K562 (cell line): Measurements from ENCODE around the gene PRXL2A. TPM values are rescaled to one million over a fixed set of nuclear protein-coding genes. Genes with fewer than 3 reads are reported as not detected.

Experiments
- ARNT ChIP-seq, 2 experiments: fragments of 450-650 bp; IDR thresholded peaks; 2 replicates each; pipeline ENCODE4 v1.6.1; 2016; ENCODE audit warnings: mild to moderate bottlenecking in 1 of 2
- CBFA2T3 ChIP-seq: fragments of 450-650 bp; IDR thresholded peaks from 2 replicates; pipeline ENCODE4 v1.6.1; 2017
- CBX3 ChIP-seq, 2 experiments: IDR thresholded peaks; 1 replicate in 1 of 2; 2 replicates in 1 of 2; pipeline ENCODE4 v1.6.1; 2012; ENCODE audit warnings: inconsistent platforms in 2 of 2, low read length in 2 of 2, borderline replicate concordance in 1 of 2, control low read depth in 1 of 2
- HMG20A ChIP-seq: fragments of 450-650 bp; formaldehyde crosslinking; conservative IDR thresholded peaks from 2 replicates; pipeline ENCODE4 v1.4.0; 2020; ENCODE audit warnings: mild to moderate bottlenecking, mixed read lengths
- JUNB ChIP-seq: fragments of 450-650 bp; formaldehyde crosslinking; conservative IDR thresholded peaks from 2 replicates; pipeline ENCODE4 v1.4.0; 2020; ENCODE audit warnings: mild to moderate bottlenecking
- NCOA6 ChIP-seq: fragments of 450-650 bp; IDR thresholded peaks from 2 replicates; pipeline ENCODE4 v1.6.1; 2017; ENCODE audit warnings: mild to moderate bottlenecking
- PBX2 ChIP-seq, 2 experiments: IDR thresholded peaks in 1 of 2; conservative IDR thresholded peaks in 1 of 2; 2 replicates each; pipeline ENCODE4 v1.6.1; 2016; ENCODE audit warnings: low read depth in 2 of 2, mild to moderate bottlenecking in 1 of 2, missing compliant biosample characterization in 1 of 2, missing genetic modification characterization in 1 of 2, moderate library complexity in 1 of 2
- POLR3A ChIP-seq: IDR thresholded peaks from 2 replicates; pipeline ENCODE4 v1.6.1; 2011; ENCODE audit warnings: borderline replicate concordance, mild to moderate bottlenecking, moderate library complexity; ENCODE audit not compliant: insufficient read length, insufficient read depth; ENCODE audit errors: extremely low read depth
- SAFB ChIP-seq: fragments of 200-400 bp; formaldehyde crosslinking; IDR thresholded peaks from 2 replicates; pipeline ENCODE4 v1.6.1; 2017; ENCODE audit warnings: low read depth, low read length, borderline replicate concordance
- SIX5 ChIP-seq, 2 experiments: IDR thresholded peaks; 2 replicates each; pipeline ENCODE4 v1.6.1; 2011; ENCODE audit warnings: low read length in 2 of 2, borderline replicate concordance in 1 of 2, low read depth in 1 of 2, mild to moderate bottlenecking in 1 of 2, moderate library complexity in 1 of 2; ENCODE audit not compliant: insufficient read depth in 1 of 2
- TOE1 ChIP-seq, 2 experiments: fragments of 450-650 bp in 1 of 2; sonication (generic) in 1 of 2; formaldehyde crosslinking in 1 of 2; IDR thresholded peaks; 2 replicates each; pipeline versions ENCODE4 v1.7.1 to v1.8.0; 2016 to 2022; ENCODE audit warnings: borderline replicate concordance in 2 of 2, mild to moderate bottlenecking in 2 of 2, antibody characterized with exemption in 1 of 2, inconsistent platforms in 1 of 2, low read depth in 1 of 2, missing genetic modification reagents in 1 of 2, moderate library complexity in 1 of 2
- ZNF133 ChIP-seq: fragments of 250-450 bp; sonication (Bioruptor Pico); IDR thresholded peaks from 2 replicates; pipeline ENCODE4 v1.4.0; 2020; ENCODE audit warnings: mild to moderate bottlenecking
- ZNF212 ChIP-seq: fragments of 450-650 bp; formaldehyde crosslinking; IDR thresholded peaks from 2 replicates; pipeline ENCODE4 v1.4.0; 2020; ENCODE audit warnings: mild to moderate bottlenecking
- ZNF274 ChIP-seq: IDR thresholded peaks from 2 replicates; pipeline ENCODE4 v1.6.1; 2011; ENCODE audit warnings: low read depth, mild to moderate bottlenecking, low read length, moderate library complexity, borderline replicate concordance
- polyA plus RNA-seq, 8 experiments: library from polyadenylated mRNA; depleted of rRNA in 4 of 8; stranded (reverse) in 5 of 8; unstranded in 3 of 8; fragments of >200 nt; fragmentation: Nextera tagmentation in 2 of 8; fragmentation: Illumina TruSeq in 1 of 8; extraction: Ambion mirVana in 2 of 8; extraction: Trizol in 1 of 8; gene quantifications; 2 replicates each; pipeline versions ENCODE4 v1.2.1 to v1.2.3, GENCODE V29; 2011 to 2014; ENCODE audit warnings: inconsistent platforms in 1 of 8, missing spikeins in 1 of 8
- total RNA-seq, 7 experiments: library from RNA; depleted of rRNA in 6 of 7; stranded (reverse); fragments of >200 nt in 6 of 7; fragmentation: Illumina TruSeq in 2 of 7; extraction: Trizol in 2 of 7; gene quantifications; 2 replicates each; pipeline versions ENCODE4 v1.2.1 to v1.2.3, GENCODE V29; 2011 to 2021; ENCODE audit warnings: low replicate concordance in 1 of 7
- TF ChIP-seq, protein P1 (sequence below): fragments of 250-450 bp; sonication (Bioruptor Pico); IDR thresholded peaks from 2 replicates; pipeline ENCODE4 v1.4.0; 2020; ENCODE audit warnings: mild to moderate bottlenecking, moderate library complexity
- TF ChIP-seq, protein P2 (sequence below): fragments of 450-650 bp; IDR thresholded peaks from one replicate; pipeline ENCODE4 v1.6.1; 2018; ENCODE audit warnings: mild to moderate bottlenecking, moderate library complexity; ENCODE audit not compliant: partially characterized antibody
- TF ChIP-seq, protein P3 (sequence below): sonication (generic); formaldehyde crosslinking; IDR thresholded peaks from 2 replicates; pipeline ENCODE4 v1.8.1; 2022; ENCODE audit warnings: missing genetic modification reagents

The PRXL2A gene
- total and polyA plus RNA-seq, 9 of the 15 experiments (the other 6 are each of a cell fraction or from before 2014, with no cell fraction given) = 0.14 to 1.2 (median 0.75) TPM

DNA sequence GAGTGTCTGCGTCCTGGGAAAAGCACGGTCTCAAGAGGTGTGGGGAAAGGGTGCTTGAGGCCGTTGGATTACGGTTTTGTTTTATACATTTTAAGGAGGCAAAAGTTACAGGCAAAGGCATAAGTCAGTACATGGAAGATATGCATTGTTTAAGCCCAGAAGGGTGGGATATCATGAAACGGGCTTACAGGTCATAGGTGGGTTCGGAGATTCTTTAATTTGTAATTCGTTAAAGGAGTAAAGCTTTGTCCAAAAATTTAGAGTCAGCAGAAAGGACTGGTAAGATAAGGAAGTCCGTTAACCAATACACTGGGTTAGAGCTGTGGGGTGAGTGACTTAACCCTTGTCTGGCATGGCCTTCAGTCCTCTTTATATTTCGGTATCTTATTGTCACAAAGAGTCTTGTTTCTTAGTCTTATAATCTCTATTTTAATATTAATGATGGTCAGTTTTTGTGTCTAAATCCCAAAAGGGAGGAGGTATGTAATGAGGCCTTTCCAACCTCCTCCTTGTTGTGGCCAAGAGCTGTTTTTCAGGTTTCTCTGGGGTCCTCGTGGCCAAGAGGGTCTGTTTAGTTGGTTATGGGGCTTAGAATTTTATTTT, 58.5 kb downstream of the PRXL2A start (continued):
- TF ChIP-seq, protein P1, sequence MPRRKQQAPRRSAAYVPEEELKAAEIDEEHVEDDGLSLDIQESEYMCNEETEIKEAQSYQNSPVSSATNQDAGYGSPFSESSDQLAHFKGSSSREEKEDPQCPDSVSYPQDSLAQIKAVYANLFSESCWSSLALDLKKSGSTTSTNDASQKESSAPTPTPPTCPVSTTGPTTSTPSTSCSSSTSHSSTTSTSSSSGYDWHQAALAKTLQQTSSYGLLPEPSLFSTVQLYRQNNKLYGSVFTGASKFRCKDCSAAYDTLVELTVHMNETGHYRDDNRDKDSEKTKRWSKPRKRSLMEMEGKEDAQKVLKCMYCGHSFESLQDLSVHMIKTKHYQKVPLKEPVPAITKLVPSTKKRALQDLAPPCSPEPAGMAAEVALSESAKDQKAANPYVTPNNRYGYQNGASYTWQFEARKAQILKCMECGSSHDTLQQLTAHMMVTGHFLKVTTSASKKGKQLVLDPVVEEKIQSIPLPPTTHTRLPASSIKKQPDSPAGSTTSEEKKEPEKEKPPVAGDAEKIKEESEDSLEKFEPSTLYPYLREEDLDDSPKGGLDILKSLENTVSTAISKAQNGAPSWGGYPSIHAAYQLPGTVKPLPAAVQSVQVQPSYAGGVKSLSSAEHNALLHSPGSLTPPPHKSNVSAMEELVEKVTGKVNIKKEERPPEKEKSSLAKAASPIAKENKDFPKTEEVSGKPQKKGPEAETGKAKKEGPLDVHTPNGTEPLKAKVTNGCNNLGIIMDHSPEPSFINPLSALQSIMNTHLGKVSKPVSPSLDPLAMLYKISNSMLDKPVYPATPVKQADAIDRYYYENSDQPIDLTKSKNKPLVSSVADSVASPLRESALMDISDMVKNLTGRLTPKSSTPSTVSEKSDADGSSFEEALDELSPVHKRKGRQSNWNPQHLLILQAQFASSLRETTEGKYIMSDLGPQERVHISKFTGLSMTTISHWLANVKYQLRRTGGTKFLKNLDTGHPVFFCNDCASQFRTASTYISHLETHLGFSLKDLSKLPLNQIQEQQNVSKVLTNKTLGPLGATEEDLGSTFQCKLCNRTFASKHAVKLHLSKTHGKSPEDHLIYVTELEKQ = no peak
- TF ChIP-seq CBX3 (IDR thresholded peaks at IDR 0.05; ENCODE audit: borderline replicate concordance in 1 of 2, low read length in 2 of 2) = no peak
- no peak for TF ChIP-seq SAFB
- TF ChIP-seq ZNF133 = no peak
- no peak for TF ChIP-seq NCOA6
- 0 out of 2 replicates have a peak, but pooled peaks have one; percentile 8 for TF ChIP-seq TOE1 (IDR thresholded peaks at IDR 0.05; ENCODE audit: borderline replicate concordance)
- TF ChIP-seq TOE1 (CRISPR knock-in tag; IDR thresholded peaks at IDR 0.05; ENCODE audit: borderline replicate concordance, low read depth) = no peak
- no peak for TF ChIP-seq HMG20A (CRISPR knock-in tag)
- no peak for TF ChIP-seq POLR3A
- no peak for TF ChIP-seq PBX2 (CRISPR knock-in tag; IDR thresholded peaks at IDR 0.05; ENCODE audit: low read depth)
- TF ChIP-seq PBX2 (tag; conservative IDR thresholded peaks at IDR 0.05; ENCODE audit: low read depth) = no peak
- no peak for TF ChIP-seq ZNF274
- no peak for TF ChIP-seq SIX5 (IDR thresholded peaks at IDR 0.05; ENCODE audit: borderline replicate concordance in 1 of 2, insufficient read depth in 1 of 2, low read depth in 1 of 2, low read length in 2 of 2)
- peak in 1 of 2 experiments; percentile 37; a peak in 1 of 4 replicates for TF ChIP-seq ARNT (IDR thresholded peaks at IDR 0.05)
- peak; percentile 63 for TF ChIP-seq CBFA2T3
- TF ChIP-seq JUNB (CRISPR knock-in tag) = no peak
- TF ChIP-seq, protein P2, sequence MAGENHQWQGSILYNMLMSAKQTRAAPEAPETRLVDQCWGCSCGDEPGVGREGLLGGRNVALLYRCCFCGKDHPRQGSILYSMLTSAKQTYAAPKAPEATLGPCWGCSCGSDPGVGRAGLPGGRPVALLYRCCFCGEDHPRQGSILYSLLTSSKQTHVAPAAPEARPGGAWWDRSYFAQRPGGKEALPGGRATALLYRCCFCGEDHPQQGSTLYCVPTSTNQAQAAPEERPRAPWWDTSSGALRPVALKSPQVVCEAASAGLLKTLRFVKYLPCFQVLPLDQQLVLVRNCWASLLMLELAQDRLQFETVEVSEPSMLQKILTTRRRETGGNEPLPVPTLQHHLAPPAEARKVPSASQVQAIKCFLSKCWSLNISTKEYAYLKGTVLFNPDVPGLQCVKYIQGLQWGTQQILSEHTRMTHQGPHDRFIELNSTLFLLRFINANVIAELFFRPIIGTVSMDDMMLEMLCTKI = no peak
- no peak for TF ChIP-seq ZNF212 (CRISPR knock-in tag)
- TF ChIP-seq, protein P3, sequence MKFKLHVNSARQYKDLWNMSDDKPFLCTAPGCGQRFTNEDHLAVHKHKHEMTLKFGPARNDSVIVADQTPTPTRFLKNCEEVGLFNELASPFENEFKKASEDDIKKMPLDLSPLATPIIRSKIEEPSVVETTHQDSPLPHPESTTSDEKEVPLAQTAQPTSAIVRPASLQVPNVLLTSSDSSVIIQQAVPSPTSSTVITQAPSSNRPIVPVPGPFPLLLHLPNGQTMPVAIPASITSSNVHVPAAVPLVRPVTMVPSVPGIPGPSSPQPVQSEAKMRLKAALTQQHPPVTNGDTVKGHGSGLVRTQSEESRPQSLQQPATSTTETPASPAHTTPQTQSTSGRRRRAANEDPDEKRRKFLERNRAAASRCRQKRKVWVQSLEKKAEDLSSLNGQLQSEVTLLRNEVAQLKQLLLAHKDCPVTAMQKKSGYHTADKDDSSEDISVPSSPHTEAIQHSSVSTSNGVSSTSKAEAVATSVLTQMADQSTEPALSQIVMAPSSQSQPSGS (CRISPR knock-in tag) = no peak
